Measurements from ENCODE around the gene WNT11. TPM values are rescaled to one million over a fixed set of nuclear protein-coding genes. Genes with fewer than 3 reads are reported as not detected.

Gene WNT11
- total and polyA plus RNA-seq, 2 of the 13 experiments (the other 11 are each of a cell fraction or from before 2014, with no cell fraction given), result 0.34 to 0.66 TPM

GRCh38 chr11:76148941-76149613 lies 57.2 kb downstream of the WNT11 start (continued):
- no peak for TF ChIP-seq NFAT5 (CRISPR knock-in tag; IDR thresholded peaks at IDR 0.05)
- TF ChIP-seq GMEB1 (CRISPR knock-in tag; IDR thresholded peaks at IDR 0.05; ENCODE audit: borderline replicate concordance), result no peak
- TF ChIP-seq NFKBIZ (CRISPR knock-in tag; IDR thresholded peaks at IDR 0.05), result no peak
- TF ChIP-seq REPIN1 (CRISPR knock-in tag; IDR thresholded peaks at IDR 0.05; ENCODE audit: borderline replicate concordance, low read depth), result no peak
- TF ChIP-seq ZBTB3 (CRISPR knock-in tag; IDR thresholded peaks at IDR 0.05; ENCODE audit: borderline replicate concordance, low read depth), result no peak
- TF ChIP-seq ZNF256 (CRISPR knock-in tag; conservative IDR thresholded peaks at IDR 0.05), result no peak
- no peak for TF ChIP-seq MIER3 (CRISPR knock-in tag; IDR thresholded peaks at IDR 0.05; ENCODE audit: borderline replicate concordance)
- TF ChIP-seq ZNF652 (CRISPR knock-in tag; IDR thresholded peaks at IDR 0.05; ENCODE audit: borderline replicate concordance, low read depth), result no peak
- no peak for TF ChIP-seq ZNF589 (CRISPR knock-in tag; conservative IDR thresholded peaks at IDR 0.05)
- peak; percentile 100 for TF ChIP-seq POGK (CRISPR knock-in tag; conservative IDR thresholded peaks at IDR 0.05)
- TF ChIP-seq GPBP1L1 (CRISPR knock-in tag; IDR thresholded peaks at IDR 0.05), result no peak
- TF ChIP-seq KDM5A (IDR thresholded peaks at IDR 0.05; ENCODE audit: borderline replicate concordance, low read length), result no peak
- no peak for TF ChIP-seq ZBTB20 (CRISPR knock-in tag; IDR thresholded peaks at IDR 0.05; ENCODE audit: borderline replicate concordance, low read depth)
- TF ChIP-seq ELF1 (CRISPR knock-in tag; IDR thresholded peaks at IDR 0.05), result no peak
- no peak for TF ChIP-seq PHF5A (CRISPR knock-in tag; IDR thresholded peaks at IDR 0.05; ENCODE audit: low read depth, unreplicated experiment)
- no peak for TF ChIP-seq CAMTA2 (CRISPR knock-in tag; IDR thresholded peaks at IDR 0.05; ENCODE audit: borderline replicate concordance)
- TF ChIP-seq PLRG1 (conservative IDR thresholded peaks at IDR 0.05), result no peak
- TF ChIP-seq EEA1 (CRISPR knock-in tag; IDR thresholded peaks at IDR 0.05; ENCODE audit: borderline replicate concordance), result no peak
- no peak for TF ChIP-seq PLSCR1 (CRISPR knock-in tag; IDR thresholded peaks at IDR 0.05; ENCODE audit: borderline replicate concordance)
